ENCODE data around the gene YIF1A.
"Not testable (repeated sequence)": the region's sequence is repeated elsewhere in the genome, so short reads cannot be mapped to it uniquely, and the experiment has no call there.

The YIF1A gene

DNA sequence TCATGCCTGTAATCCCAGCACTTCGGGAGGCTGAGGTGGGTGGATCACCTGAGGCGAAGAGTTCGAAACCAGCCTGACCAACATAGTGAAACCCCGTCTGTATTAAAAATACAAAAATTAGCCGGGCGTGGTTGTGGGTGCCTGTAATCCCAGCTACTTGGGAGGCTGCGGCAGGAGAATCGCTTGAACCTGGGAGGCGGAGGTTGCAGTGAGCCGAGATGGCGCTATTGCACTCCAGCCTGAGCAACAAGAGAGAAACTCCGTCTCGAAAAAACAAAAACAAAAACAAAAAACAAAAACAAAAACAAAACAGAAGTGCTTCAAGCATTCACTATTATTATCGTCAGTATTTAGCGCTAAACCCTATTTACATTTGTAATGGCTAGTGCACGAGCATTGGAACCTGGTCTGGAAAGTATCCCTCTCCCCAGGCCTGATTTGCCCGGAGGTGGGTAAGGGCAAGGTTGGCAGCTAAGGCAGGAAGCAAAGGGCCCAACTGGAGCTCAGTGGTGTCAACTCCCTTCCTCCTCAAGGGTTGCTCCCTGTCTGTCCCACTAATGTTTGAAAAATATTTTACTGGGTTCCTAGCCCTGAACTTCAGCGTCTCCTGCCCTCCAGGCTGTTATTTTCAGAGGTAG lies 22.0 kb upstream of the YIF1A start:
- not testable (repeated sequence) for DNase-seq

DNA sequence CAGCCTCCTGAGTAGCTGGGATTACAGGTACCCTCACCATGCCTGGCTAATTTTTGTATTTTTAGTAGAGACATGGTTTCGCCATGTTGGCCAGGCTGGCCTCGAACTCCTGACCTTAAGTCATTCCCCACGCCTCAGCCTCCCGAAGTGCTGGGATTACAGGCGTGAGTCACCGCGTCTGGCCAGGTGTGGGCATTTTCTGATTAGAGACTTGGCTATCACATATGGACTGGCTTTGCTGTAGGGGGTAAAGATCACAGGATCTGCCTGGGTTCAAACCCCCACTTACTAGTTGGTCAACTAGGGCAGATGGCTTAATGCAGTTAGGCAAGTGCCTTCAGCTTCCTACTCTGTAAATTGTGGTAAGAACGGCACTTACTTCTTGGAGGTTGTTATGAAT lies 21.4 kb upstream of the YIF1A start:
- no peak for DNase-seq

GRCh38 chr11:66309475-66309874 lies 20.5 kb upstream of the YIF1A start:
- no peak for DNase-seq

DNA sequence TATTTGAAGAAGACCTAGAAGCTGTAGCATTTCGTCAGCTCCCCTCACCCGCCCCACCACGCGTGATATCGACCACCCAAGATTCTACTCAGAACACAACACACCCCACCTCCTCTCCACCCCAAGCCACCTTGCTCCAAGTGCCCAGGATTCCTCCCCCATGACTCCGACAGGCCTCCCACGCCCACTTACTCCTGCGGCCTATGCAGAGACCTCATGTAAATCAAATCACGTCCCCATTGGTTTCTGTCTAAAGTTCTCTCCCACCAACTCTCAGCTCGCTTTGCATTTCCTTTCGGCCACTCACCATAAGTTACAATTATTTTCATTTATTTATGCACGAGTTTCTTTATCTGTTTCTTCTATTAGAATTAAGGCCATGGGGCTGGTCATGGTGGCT lies 13.7 kb upstream of the YIF1A start:
- no peak for DNase-seq

- no peak for DNase-seq
Measured at GRCh38 chr11:66299186-66299585, 10.2 kb upstream of the YIF1A start.

DNA sequence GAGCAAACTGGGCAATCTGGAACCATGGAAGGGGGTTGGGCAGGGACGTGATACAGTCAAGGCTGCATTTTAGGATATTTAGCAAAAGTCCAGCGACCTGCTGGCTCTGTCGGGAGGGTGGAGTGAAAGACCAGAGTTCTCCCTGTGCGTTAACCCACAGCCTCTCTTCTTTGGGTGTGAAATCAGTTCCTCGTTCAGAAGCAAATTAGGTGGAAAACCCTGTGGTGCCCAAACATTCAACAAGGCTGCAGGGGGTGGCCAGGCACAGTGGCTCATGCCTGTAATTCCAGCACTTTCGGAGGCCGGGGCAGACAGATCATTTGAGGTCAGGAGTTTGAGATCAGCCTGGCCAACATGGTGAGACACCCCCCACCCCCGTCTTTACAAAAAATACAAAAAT lies 8.7 kb upstream of the YIF1A start:
- no peak for DNase-seq

DNA sequence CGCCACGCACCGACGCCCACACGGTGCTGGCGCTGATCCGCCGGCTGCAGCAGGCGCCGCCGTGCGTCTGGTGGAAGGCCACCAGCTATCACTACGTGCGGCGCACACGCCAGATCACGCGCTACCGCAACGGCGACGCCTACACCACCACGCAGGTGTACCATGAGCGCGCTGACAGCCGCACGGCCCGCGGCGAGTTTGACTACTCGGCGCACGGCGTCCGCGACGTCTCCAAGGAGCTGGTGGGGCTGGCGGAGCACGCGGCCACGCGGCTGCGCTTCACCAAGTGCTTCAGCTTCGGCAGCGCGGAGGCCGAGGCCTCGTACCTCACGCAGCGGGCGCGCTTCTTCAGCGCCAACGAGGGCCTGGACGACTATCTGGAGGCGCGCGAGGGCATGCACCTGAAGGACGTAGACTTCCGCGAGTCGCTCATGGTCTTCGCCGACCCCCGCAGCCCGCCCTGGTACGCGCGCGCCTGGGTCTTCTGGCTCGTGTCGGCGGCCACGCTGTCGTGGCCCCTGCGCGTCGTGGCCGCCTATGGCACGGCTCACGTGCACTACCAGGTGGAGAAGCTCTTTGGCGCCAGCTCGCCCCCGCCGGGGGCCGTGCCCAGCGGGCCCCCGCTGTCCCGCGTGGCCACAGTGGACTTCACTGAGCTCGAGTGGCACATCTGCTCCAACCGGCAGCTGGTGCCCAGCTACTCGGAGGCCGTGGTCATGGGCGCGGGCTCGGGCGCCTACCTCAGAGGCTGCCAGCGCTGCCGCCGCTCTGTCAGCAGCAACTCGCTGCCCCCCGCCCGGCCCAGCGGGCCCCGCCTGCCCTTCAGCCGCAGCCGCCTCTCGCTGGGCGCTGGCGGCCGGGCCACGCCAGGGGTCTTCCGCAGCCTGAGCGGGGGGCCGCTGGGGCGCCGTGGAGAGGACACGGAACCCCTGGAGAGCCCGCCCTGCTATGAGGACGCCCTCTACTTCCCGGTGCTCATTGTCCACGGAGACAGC lies 6.0 kb upstream of the YIF1A start:
- no peak for DNase-seq

DNA sequence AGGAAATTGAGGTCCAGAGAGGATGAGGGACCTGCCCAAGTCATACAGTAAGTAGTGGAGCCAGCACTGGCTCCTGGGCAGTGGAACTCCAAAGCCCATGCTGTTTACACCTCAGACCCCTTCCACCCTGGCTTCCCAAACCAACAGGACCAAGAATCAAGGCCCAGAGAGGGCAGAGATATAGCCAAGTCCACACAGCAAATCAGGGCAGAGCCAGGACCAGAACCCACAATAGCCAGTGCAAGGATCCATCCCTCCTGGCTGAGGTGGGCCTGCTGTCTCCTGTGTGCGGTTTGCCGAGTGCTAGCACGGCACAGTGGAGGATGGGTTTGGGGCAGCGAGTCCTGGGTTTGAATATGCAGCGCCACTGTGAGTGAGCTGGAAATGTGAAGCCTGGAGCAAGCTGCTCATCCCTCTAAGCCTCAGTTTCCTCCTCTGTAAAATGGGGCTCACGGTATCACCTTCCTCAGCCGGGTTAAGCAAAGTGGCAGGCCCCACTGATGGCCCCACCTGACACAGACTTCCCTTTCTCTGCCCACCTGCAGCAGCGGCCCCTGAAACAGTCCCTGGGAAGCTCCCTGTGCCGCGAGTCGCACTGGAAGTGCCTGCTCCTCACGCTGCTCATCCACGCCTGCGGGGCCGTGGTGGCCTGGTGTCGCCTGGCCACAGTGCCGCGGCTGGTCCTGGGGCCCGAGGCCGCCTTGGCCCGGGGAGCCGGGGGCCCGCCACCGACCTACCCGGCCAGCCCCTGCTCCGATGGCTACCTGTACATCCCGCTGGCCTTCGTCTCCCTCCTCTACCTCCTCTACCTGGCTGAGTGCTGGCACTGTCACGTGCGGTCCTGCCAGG lies 5.1 kb upstream of the YIF1A start:
- no peak for DNase-seq

- no peak for DNase-seq
Measured at GRCh38 chr11:66293352-66293751, 4.4 kb upstream of the YIF1A start.

GRCh38 chr11:66292543-66293332 lies 3.8 kb upstream of the YIF1A start:
- no peak for DNase-seq

DNA sequence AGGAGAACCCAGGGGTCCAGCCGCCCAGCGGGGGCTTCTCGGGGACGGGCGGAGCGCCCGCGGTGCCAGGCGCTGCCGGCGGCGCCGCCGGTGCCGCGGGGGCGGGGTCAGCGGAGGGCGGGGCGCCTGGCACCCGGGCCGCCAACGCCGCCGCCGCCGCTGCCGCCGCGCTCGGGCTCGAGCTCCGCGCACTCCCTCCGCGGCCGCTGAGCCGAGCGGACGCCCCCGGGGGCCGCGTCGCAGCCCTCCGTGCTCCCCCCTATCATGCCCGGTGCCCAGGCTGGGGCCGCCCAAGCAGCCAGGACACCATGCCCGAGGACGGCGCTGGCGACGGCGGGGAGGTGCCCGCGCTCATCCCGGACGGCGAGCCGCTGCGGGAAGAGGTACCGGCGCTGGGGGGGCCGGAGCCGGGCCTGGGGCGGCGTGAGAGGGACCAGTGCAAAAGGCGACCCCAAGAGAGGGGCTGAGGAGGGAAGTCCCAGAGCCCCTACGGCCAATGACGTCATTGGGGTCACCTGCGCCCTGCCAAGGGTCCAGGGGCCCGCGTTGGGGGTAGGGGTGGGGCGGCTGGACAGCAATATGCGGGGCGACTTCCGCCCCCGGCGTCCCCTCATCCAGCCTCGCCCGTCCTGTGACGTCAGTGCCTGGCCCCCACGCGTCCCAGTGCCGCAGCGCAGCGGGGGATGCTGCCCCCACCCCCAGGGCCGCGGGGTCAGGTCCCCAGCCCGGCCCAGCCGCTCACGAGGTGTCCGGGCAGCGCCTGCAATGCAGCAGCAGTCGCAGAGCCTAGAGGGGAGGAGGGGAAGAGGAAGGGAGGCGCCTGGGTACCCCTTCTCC lies 3.0 kb upstream of the YIF1A start, which contains the start of gene TMEM151A:
Gene TMEM151A (plus strand): TSS at position 189 of the 837 bp plus-strand sequence. CDS start 120 bp downstream, at position 309.
- no peak for DNase-seq

GRCh38 chr11:66291303-66291705 lies 2.4 kb upstream of the YIF1A start:
- no peak for DNase-seq

DNA sequence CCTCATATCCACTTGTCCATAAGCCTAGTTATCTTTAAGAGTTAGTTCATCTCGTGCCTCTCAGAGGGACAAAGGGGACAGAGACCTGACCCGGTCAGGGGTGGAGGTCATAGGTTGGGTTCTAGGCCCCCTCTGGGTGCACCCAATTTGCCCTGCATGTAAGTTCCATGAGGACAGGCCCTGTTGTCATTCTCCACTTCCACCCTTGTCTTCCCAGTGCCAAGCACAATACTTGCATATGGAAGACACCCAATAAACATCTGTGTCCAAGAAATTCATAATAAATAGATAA lies 1.3 kb upstream of the YIF1A start:
- DNase-seq = no peak

GRCh38 chr11:66289548-66290329 lies 796 bp upstream of the YIF1A start:
- peak; percentile 87 for DNase-seq

- no peak for DNase-seq
Measured at GRCh38 chr11:66287889-66288670, 863 bp downstream of the YIF1A start.

GRCh38 chr11:66287211-66287888 lies 1.6 kb downstream of the YIF1A start:
- DNase-seq = no peak

GRCh38 chr11:66286699-66287098 lies 2.2 kb downstream of the YIF1A start:
- no peak for DNase-seq

DNA sequence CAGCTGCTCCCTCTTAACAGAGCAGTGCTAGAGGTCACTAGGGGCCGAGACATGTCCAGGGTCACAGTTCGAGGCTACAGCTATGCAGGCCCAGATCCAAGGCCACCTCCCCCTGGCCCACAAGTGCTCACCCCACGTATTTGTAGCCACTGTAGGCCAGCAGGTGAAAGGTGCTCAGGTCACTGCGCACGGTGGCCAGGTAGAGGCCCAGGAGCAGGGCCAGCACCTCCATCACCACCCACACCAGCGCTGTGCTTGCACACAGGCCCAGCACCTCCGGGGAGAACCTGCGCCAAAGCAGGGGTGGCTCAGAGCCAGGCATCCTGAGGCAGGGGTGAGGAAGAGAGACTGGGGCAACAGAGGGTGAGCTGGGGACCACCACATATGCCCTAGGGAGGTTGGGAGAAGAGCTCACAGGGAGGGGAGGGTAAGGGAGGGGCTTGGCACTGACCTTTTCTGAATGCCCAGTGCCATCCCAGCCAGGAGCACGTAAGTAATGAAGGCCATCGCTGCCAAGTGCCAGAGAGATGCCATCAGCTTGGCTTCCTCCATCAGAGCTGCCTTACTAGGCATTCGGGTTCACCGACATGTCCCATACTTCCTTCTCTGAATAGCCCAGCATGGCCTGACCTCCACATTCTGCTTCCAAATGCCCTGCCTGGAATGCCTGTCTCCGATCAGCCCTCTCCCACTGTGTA lies 3.5 kb downstream of the YIF1A start:
- no peak for DNase-seq

Measured in amniotic stem cell (primary cell).